ENCODE results near the gene G2E3.

DNA sequence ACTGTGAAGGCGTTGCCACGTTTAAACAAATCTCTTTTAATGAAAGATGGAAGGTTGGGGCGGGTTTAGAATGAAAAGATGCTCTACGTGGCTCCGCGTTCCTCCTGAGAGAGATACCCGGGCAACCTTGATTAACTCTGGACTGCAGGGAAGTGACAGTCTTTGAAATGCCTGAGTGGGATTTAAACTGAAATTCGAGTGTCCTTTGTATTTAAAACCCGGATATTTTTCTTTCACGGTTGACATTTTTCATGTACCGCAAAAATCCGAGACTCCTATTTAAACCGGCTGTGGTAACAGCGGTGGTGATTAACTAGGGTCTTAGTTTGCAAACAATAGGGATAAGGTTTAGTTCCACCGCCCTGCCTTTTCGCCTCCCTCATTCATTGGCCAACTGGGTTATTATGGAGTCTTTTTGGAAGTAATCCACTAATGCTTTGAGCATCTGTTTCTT is 707 bp downstream of the G2E3 start:
- TF ChIP-seq, protein P1, sequence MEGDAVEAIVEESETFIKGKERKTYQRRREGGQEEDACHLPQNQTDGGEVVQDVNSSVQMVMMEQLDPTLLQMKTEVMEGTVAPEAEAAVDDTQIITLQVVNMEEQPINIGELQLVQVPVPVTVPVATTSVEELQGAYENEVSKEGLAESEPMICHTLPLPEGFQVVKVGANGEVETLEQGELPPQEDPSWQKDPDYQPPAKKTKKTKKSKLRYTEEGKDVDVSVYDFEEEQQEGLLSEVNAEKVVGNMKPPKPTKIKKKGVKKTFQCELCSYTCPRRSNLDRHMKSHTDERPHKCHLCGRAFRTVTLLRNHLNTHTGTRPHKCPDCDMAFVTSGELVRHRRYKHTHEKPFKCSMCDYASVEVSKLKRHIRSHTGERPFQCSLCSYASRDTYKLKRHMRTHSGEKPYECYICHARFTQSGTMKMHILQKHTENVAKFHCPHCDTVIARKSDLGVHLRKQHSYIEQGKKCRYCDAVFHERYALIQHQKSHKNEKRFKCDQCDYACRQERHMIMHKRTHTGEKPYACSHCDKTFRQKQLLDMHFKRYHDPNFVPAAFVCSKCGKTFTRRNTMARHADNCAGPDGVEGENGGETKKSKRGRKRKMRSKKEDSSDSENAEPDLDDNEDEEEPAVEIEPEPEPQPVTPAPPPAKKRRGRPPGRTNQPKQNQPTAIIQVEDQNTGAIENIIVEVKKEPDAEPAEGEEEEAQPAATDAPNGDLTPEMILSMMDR (IDR thresholded peaks at IDR 0.05; ENCODE audit: low read depth, low read length): no peak
- TF ChIP-seq, protein P2, sequence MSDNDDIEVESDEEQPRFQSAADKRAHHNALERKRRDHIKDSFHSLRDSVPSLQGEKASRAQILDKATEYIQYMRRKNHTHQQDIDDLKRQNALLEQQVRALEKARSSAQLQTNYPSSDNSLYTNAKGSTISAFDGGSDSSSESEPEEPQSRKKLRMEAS (IDR thresholded peaks at IDR 0.05; ENCODE audit: low read depth, low read length): no peak
- TF ChIP-seq POLR2A (IDR thresholded peaks at IDR 0.05; ENCODE audit: extremely low read depth, insufficient read length) (no peak), MYC (IDR thresholded peaks at IDR 0.05; ENCODE audit: low read depth, low read length) (no peak)
